Effector memory CD4-positive, alpha-beta T cell (primary cell): Measurements from ENCODE around the gene DENND1A.
"Not testable (repeated sequence)": the region's sequence is repeated elsewhere in the genome, so short reads cannot be mapped to it uniquely, and the experiment has no call there.

Source experiments
- DNase-seq, 3 donors: peaks; one replicate each; pipeline ENCODE4 v3.0.0-alpha.2; 2020
- H3K27ac ChIP-seq: 2 replicates; pipeline ENCODE4 v1.7.0; 2013; ENCODE audit warnings: mild to moderate bottlenecking, low read length, moderate library complexity; ENCODE audit not compliant: insufficient read depth, poor library complexity, severe bottlenecking
- H3K27me3 ChIP-seq: replicated peaks from 2 replicates; pipeline ENCODE4 v1.7.0; 2013; ENCODE audit warnings: mild to moderate bottlenecking, low read length; ENCODE audit not compliant: insufficient read depth, control insufficient read depth, poor library complexity, severe bottlenecking
- H3K36me3 ChIP-seq: 2 replicates; pipeline ENCODE4 v1.7.0; 2013; ENCODE audit warnings: mild to moderate bottlenecking, low read length, moderate library complexity; ENCODE audit not compliant: control insufficient read depth, insufficient read depth
- H3K4me1 ChIP-seq: 2 replicates; pipeline ENCODE4 v1.7.0; 2013; ENCODE audit warnings: low read length, mild to moderate bottlenecking; ENCODE audit not compliant: control insufficient read depth, insufficient read depth, poor library complexity, severe bottlenecking
- H3K4me3 ChIP-seq: 2 replicates; pipeline ENCODE4 v1.7.0; 2013; ENCODE audit warnings: low read length, low read depth, mild to moderate bottlenecking; ENCODE audit not compliant: insufficient read depth, poor library complexity, severe bottlenecking
- H3K9me3 ChIP-seq: 2 replicates; pipeline ENCODE4 v1.7.0; 2013; ENCODE audit warnings: mild to moderate bottlenecking, low read length, moderate library complexity; ENCODE audit not compliant: control insufficient read depth

The DENND1A gene

GRCh38 chr9:123336449-123336848 lies 593.5 kb downstream of the DENND1A start:
- no peaks in the 10 kb centered on the region for H3K36me3 ChIP-seq
- no peaks in the 10 kb centered on the region for H3K27me3 ChIP-seq
- H3K27ac ChIP-seq = no peak overlapping the region
- no peak overlapping the region for H3K4me3 ChIP-seq
- H3K9me3 ChIP-seq = no peaks in the 10 kb centered on the region
- no peak for DNase-seq
- H3K4me1 ChIP-seq = peaks cover 12% of the 10 kb centered on the region

DNA sequence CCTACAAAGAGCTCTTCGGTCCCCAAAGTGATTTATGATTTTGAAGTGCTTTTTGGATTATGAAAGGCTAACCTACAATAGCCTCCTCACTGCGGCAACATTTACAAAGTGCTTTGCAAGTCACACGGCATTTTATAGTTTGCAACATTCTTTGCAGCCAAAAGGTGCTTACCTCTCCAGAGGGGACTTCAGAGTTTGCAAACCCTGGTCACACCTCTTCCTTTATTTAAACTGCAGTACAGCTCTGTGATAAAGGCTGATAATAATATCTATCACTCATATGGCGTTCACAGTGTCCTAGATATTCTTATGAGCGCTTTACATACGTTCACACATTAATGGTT lies 594.0 kb downstream of the DENND1A start:
- no peaks in the 10 kb centered on the region for H3K27me3 ChIP-seq
- H3K4me3 ChIP-seq = no peak overlapping the region
- peaks cover 12% of the 10 kb centered on the region for H3K4me1 ChIP-seq
- DNase-seq = no peak
- H3K9me3 ChIP-seq = no peaks in the 10 kb centered on the region
- no peak overlapping the region for H3K27ac ChIP-seq
- H3K36me3 ChIP-seq = no peaks in the 10 kb centered on the region

GRCh38 chr9:123335193-123335985 lies 594.5 kb downstream of the DENND1A start:
- Histone ChIP-seq H3K36me3 (no peaks in the 10 kb centered on the region), H3K4me3 (no peak overlapping the region), H3K9me3 (no peaks in the 10 kb centered on the region), H3K27me3 (no peaks in the 10 kb centered on the region), H3K27ac (no peak overlapping the region), H3K4me1 (peaks cover 11% of the 10 kb centered on the region)
- no peak for DNase-seq

DNA sequence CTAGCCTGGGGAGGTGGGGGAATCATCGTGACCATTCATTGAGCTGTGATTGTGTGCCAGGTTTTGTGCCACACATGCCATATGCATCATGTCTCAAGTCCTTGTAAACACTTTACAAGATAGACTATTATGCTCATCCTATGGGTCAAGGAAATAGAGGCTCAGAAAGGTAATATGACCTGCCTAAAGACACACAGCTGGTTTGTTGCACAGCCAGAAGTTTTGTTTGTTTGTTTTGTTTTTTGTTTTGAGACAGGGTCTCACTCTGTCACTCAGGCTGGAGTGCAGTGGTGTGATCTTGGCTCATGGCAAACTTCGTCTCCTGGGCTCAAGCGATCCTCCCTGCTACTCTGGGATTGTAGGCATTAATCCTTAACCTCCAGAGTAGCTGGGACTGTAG lies 595.3 kb downstream of the DENND1A start:
- no peaks in the 10 kb centered on the region for H3K9me3 ChIP-seq
- peaks cover 3% of the 10 kb centered on the region for H3K4me1 ChIP-seq
- H3K27ac ChIP-seq = no peak overlapping the region
- no peak overlapping the region for H3K4me3 ChIP-seq
- DNase-seq = no peak
- no peaks in the 10 kb centered on the region for H3K36me3 ChIP-seq
- no peaks in the 10 kb centered on the region for H3K27me3 ChIP-seq

- H3K27ac ChIP-seq, H3K4me1 ChIP-seq, DNase-seq, H3K4me3 ChIP-seq, H3K27me3 ChIP-seq, H3K36me3 ChIP-seq, H3K9me3 ChIP-seq: not testable (repeated sequence)
These were observed 596.8 kb downstream of the DENND1A start for GRCh38 chr9:123333058-123333669.

DNA sequence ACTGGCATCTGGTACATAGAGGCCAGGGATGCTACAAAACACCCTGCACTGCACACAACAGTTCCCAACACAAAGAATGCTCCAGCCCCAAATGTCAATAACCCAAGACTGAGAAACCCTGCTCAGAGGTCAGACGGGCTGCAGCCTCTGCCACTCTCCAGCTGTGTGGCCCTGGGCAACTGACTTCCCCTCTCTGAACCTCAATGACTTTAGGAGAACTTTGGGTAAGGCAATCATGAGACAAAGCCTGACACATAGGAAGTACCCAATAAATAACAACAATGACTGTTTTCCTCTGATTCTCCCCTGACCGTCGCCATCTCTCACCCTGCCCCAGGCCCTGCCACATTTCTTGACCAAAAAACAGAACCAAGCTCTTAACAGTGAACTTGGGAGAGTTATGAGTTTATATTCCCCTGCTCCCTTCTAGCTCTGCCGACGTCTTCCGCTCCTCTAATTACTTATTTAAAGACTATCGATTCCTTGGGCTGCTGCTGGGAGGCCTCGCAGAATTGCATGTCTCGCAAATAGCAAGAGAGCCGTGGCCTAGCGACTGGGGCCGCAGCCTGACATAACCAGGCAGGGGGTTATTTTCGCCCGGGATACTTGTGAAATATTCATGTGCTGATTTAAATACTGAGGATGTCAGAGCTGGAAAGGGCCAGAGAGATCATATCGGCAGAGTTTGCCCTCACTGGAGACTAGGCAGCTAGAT lies 598.4 kb downstream of the DENND1A start:
- no peaks in the 10 kb centered on the region for H3K27me3 ChIP-seq
- no peak overlapping the region for H3K4me3 ChIP-seq
- no peaks in the 10 kb centered on the region for H3K36me3 ChIP-seq
- H3K9me3 ChIP-seq = no peaks in the 10 kb centered on the region
- no peaks in the 10 kb centered on the region for H3K4me1 ChIP-seq
- DNase-seq = no peak
- H3K27ac ChIP-seq = no peak overlapping the region
